Embryonic facial prominence (tissue), 1 donor: ENCODE results near the gene MAP3K12.
"Not testable (repeated sequence)": the region's sequence is repeated elsewhere in the genome, so short reads cannot be mapped to it uniquely, and the experiment has no call there.

ENCODE experiments used
- DNase-seq: peaks from one replicate; pipeline ENCODE4 v3.0.0-alpha.2; 2016; ENCODE audit errors: extremely low spot score

Gene MAP3K12

DNA sequence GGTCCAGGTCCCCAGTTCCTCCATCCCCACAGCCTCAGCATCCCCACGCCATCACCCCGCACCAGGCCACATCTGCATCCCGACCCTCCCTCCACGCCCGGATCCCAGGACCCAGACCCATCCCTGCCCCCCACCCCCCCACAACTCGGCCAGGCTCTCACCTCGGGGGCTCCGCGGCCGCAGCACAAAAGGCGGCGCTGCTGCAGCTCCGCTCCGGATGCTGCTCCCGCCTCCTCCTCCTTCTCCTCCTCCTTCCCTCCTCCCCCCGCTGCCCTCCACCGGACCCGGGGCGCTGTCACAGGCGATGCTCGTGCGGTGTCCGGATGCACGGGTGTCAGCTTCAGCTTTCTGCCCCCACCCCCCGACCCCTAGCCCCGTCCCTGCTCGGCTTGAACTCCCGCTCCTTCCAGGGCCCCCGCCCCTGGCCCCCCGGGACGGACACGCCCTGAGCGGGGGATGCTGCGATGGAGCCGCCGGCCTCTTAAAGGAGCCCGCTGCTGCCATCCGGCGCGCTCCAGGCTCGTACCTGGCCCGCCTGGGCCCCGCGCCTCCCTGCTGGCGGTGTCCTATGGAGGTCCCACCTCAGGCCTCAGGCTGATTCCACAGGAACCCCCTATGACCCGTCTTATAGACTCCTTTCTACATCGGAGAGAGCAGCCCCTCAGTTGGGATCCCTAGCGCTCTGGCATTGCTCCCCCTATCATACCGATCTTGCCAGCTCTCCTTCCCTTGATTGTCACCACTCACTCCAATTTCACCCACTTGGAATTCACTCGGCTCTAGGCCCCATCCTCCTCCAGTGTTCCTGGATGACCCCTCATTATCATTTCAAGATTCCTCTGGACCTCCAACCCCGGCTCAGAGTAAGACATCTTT, at the start of gene MAP3K12:
MAP3K12 (minus strand) TSS at position 193 of the 876 bp plus-strand sequence. CDS start 12,067 bp downstream, outside the sequence.
- no peak for DNase-seq

GRCh38 chr12:53548354-53548753, 49.1 kb upstream of the MAP3K12 start:
- not testable (repeated sequence) for DNase-seq

GRCh38 chr12:53543539-53543938, 44.3 kb upstream of the MAP3K12 start:
- peak; percentile 58 for DNase-seq

- no peak for DNase-seq
These were observed 40.3 kb upstream of the MAP3K12 start for GRCh38 chr12:53539526-53539925.

DNA sequence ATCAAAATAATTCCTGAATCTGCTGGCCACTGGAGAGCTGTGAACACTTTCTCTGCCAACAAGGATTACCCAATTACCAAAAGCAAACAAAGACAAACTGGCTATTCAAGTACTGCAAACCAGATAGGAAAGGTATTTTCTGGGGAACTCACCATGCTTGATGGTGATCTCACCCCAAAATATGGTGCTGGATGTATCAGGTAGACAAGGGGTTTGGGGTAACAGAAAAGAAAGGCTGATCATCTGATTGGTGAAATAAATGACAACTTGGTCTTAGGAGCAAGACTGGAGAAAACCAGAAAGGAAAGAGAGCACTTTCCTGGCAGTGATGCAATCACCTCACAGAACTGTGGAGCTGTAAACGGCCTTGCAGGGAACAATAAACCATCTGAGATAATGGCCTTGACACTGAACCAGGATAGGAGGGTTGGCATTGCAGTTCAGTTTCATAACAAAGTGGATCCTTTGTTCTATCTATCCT, 39.0 kb upstream of the MAP3K12 start:
- DNase-seq: no peak

DNA sequence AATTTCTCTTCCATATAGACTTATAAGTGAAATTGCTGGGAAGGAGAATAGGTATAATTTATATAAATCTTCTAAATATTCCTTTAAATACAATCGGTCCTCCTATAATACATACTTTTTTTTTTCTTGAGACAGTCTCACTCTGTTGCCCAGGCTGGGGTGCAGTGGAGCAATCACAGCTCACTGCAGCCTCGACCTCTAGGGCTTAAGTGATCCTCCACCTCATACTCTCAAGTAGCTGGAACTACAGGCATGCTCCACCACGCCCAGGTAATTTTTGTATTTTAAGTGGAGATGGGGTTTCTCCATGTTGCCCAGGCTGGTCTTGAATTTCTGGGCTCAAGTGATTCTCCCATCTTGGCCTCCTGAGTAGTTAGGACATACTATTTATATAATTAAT, 37.7 kb upstream of the MAP3K12 start:
- no peak for DNase-seq

GRCh38 chr12:53533471-53533870, 34.2 kb upstream of the MAP3K12 start:
- no peak for DNase-seq

- DNase-seq: no peak
These were observed 33.5 kb upstream of the MAP3K12 start for GRCh38 chr12:53532524-53533445.

- DNase-seq: no peak
These were observed 32.8 kb upstream of the MAP3K12 start for GRCh38 chr12:53532021-53532420.

DNA sequence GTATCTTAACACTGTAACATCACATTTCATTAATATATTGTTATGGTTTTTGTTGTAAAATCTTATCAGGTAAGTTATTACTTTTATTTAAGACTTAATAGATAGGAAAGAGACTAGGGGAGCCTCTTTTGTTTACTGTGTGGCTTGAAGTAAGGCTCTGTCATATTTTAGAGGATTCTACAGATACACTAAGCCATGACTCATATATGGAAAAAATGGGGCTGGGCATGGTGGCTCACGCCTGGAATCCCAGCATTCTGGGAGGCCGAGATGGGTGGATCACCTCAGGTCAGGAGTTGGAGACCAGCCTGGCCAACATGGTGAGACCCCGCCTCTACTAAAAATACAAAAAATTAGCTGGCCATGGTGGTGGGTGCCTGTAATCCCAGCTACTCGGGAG, 31.7 kb upstream of the MAP3K12 start:
- DNase-seq: no peak

DNA sequence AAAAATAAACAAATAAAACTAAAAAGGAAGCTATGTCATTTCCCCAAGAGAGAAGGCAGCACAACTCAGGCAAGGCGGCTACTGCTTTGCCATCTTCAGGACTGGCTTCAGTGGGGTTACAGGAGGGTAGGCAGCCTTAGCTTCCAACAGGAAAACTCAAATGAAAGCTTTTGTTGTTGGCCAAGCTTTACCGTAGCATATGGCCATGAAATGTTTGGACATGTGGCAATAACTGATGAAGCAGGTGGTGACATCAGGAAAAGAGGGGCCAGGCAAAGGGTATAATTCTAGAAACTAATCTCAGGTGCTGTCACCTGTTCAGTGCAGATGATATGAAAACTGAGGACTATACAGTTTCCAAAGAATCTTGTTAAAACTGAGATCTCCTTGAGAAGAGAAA, 30.8 kb upstream of the MAP3K12 start:
- DNase-seq: no peak

- no peak for DNase-seq
These were observed 25.2 kb upstream of the MAP3K12 start for GRCh38 chr12:53524476-53524875.

GRCh38 chr12:53523131-53523530, 23.9 kb upstream of the MAP3K12 start:
- no peak for DNase-seq

DNA sequence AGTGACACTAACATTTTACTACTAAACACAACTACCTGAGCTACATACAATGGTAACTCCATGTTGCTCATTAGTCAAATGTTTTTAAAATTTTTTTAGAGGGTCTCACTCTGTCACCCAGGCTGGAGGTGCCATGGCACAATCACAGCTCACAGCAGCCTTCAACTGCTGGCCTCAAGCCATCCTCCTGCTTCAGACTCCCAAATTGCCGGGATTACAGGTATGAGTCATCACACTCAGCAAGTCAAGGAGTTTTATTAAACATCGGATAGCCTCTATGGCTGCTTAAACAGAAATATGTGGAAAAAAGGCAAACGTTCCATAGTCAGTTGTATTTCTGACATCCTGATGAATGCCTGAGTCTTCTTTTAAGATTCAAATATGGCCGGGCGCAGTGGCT, 19.1 kb upstream of the MAP3K12 start:
- no peak for DNase-seq

- DNase-seq: no peak
These were observed 17.6 kb upstream of the MAP3K12 start for GRCh38 chr12:53516758-53517455.

DNA sequence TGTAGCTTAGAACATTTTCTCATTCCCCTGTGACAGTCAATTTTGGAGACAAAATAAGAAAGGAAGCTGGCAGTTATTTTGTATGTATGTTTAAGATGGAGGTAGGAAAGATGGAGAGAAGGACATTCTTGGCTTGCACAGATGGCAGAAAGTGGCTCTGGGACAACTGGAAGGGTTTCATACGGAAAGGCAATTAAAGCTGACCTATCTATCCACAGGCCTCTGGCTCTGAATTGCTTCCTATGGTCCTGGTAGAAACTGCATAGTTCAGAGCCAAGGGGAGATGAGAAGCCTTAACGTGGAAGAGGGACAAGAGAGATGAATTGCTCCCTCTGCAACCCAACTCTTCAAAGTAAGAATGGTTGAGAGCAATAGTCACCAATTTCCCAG, 16.0 kb upstream of the MAP3K12 start:
- no peak for DNase-seq

GRCh38 chr12:53514628-53515290, 15.5 kb upstream of the MAP3K12 start:
- no peak for DNase-seq

- DNase-seq: no peak
These were observed 14.6 kb upstream of the MAP3K12 start for GRCh38 chr12:53513712-53514410.

DNA sequence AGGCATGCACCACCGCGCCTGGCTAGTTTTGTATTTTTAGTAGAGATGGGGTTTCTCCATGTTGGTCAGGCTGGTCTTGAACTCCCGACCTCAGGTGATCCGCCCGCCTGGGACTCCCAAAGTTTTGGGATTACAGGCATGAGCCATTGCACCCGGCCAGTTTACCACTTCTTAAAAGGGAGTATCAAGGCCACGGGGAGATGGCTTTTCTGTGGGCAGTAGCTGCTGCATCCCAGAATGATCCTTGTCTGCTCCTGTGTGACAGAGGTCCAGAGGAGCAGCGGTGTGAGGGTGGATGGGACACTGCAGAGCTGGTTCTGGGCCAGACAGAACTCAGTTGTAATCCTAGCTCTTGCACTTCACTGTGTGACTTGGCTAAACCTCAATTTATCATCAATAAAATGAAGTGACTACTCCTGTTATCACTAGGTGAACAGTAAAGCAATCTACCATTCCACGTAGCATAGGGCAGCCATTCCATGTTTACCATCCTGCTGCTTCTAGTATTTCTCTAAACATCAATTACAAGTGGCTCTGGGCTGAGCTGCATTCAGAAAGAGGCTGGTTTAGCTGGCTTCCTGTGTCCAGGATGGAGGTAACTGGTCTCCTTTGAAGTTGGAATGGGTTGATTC, 11.0 kb upstream of the MAP3K12 start:
- DNase-seq: no peak

DNA sequence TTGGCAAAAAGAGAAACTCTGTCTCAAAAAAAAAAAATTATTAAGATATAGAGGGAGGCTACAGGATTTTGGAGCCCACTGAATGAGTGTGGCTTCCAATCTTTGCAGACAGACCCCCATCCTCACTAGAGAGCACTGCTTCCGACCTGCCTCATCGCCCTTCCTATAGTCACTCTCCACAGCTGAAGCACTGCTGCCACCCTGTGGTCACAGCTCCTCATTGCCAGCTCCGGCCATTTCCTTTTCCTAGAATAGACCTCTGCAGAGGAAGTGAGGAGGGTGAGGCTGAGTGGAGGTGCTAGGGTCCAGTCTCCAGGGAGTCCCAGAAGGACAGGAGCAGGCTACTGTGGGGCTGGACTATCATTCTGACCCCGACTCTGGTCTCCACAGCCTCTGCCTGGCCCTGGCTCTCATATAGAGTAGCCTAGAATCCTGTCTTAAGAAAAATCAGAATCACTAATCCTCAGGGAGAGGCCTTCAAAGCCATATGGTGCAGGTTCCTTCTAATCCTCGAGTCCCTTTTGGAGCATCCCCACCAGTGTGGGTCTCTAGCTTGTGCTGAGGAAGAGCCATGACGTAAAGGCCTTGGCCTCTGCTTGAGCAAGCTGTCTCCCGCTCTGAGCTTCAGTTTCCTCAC, 9.4 kb upstream of the MAP3K12 start:
- DNase-seq: peak; percentile 54
